PFSK-1 (cell line): ENCODE data around the gene CARD6.

Source experiments
- FOXP2 ChIP-seq: optimal IDR thresholded peaks from 2 replicates; pipeline ENCODE3; 2011; ENCODE audit warnings: borderline replicate concordance, control low read depth, inconsistent platforms; ENCODE audit not compliant: insufficient read depth; ENCODE audit errors: extremely low read length, extremely low read depth
- POLR2AphosphoS5 ChIP-seq: IDR thresholded peaks from 2 replicates; pipeline ENCODE4 v1.6.1; 2012; ENCODE audit warnings: low read depth, mild to moderate bottlenecking, control low read depth, low read length, moderate library complexity
- SIN3A ChIP-seq: IDR thresholded peaks from 2 replicates; pipeline ENCODE4 v1.6.1; 2012; ENCODE audit warnings: mild to moderate bottlenecking, low read length, moderate library complexity, borderline replicate concordance; ENCODE audit not compliant: insufficient read depth
- TAF1 ChIP-seq: IDR thresholded peaks from 2 replicates; pipeline ENCODE4 v1.6.1; 2012; ENCODE audit warnings: low read length, control low read depth, borderline replicate concordance; ENCODE audit not compliant: insufficient read depth
- TF ChIP-seq, protein P1 (sequence below), 2 experiments: IDR thresholded peaks; 2 replicates each; pipeline versions ENCODE4 v1.6.1 to v1.8.0; 2011 to 2012; ENCODE audit warnings: low read depth in 2 of 2, low read length in 2 of 2, control low read depth in 1 of 2, inconsistent platforms in 1 of 2, mild to moderate bottlenecking in 1 of 2, moderate library complexity in 1 of 2; ENCODE audit not compliant: insufficient read depth in 1 of 2

DNA sequence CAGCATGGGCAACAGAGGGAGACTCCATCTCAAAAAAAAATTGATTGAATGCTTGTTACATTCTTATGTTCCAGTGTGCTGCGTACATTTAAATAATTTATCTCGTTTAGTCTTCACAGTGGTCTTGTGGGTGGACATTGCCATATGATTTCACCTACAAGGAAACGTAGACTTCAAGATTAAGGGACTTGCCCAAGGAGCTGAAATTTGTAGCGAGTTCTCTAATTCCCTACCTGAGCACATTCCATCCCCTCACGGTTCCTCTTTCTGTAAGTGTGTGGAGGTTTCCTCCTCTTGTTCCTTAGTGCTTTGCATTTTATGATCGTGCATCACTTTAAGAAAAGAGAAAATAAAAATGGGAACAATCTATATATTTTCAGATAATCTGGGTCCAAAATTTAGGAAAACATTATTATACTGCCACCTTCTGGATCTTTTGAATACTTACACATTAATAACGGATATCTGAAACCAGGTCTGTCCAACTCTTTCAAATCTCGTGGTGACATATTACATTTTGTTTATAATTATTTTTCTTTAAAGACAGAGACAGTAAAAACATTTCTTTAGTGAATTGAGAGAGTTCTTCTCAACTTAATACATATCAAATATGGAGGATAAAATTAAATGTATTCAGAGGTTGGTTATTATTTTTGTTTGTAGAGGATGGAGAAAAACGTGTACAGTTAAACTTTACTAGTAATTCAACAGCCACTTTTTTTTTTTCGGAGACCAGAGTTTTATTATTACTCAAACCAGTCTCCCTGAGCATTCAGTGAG is 38.2 kb downstream of the CARD6 start:
- TF ChIP-seq POLR2AphosphoS5 (no peak), TAF1 (no peak), SIN3A (no peak), FOXP2 (no peak)
- TF ChIP-seq, protein P1, sequence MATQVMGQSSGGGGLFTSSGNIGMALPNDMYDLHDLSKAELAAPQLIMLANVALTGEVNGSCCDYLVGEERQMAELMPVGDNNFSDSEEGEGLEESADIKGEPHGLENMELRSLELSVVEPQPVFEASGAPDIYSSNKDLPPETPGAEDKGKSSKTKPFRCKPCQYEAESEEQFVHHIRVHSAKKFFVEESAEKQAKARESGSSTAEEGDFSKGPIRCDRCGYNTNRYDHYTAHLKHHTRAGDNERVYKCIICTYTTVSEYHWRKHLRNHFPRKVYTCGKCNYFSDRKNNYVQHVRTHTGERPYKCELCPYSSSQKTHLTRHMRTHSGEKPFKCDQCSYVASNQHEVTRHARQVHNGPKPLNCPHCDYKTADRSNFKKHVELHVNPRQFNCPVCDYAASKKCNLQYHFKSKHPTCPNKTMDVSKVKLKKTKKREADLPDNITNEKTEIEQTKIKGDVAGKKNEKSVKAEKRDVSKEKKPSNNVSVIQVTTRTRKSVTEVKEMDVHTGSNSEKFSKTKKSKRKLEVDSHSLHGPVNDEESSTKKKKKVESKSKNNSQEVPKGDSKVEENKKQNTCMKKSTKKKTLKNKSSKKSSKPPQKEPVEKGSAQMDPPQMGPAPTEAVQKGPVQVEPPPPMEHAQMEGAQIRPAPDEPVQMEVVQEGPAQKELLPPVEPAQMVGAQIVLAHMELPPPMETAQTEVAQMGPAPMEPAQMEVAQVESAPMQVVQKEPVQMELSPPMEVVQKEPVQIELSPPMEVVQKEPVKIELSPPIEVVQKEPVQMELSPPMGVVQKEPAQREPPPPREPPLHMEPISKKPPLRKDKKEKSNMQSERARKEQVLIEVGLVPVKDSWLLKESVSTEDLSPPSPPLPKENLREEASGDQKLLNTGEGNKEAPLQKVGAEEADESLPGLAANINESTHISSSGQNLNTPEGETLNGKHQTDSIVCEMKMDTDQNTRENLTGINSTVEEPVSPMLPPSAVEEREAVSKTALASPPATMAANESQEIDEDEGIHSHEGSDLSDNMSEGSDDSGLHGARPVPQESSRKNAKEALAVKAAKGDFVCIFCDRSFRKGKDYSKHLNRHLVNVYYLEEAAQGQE (IDR thresholded peaks at IDR 0.05; ENCODE audit: insufficient read depth in 1 of 2, low read depth in 2 of 2, low read length in 2 of 2) = no peak
